B cell (primary cell): ENCODE data around the gene POLDIP3.
"Not testable (repeated sequence)": the region's sequence is repeated elsewhere in the genome, so short reads cannot be mapped to it uniquely, and the experiment has no call there.

ENCODE experiments used
- EZH2 ChIP-seq: IDR thresholded peaks from 2 replicates; pipeline ENCODE4 v1.6.1; 2012; ENCODE audit warnings: borderline replicate concordance, low read depth, mild to moderate bottlenecking, moderate library complexity, low read length; ENCODE audit not compliant: insufficient read depth, poor library complexity, severe bottlenecking
- TF ChIP-seq, protein P1 (sequence below): fragments of 200-600 bp; IDR thresholded peaks from one replicate; pipeline ENCODE4 v1.8.0; 2022; ENCODE audit warnings: antibody characterized with exemption, mild to moderate bottlenecking

- TF ChIP-seq, protein P1, sequence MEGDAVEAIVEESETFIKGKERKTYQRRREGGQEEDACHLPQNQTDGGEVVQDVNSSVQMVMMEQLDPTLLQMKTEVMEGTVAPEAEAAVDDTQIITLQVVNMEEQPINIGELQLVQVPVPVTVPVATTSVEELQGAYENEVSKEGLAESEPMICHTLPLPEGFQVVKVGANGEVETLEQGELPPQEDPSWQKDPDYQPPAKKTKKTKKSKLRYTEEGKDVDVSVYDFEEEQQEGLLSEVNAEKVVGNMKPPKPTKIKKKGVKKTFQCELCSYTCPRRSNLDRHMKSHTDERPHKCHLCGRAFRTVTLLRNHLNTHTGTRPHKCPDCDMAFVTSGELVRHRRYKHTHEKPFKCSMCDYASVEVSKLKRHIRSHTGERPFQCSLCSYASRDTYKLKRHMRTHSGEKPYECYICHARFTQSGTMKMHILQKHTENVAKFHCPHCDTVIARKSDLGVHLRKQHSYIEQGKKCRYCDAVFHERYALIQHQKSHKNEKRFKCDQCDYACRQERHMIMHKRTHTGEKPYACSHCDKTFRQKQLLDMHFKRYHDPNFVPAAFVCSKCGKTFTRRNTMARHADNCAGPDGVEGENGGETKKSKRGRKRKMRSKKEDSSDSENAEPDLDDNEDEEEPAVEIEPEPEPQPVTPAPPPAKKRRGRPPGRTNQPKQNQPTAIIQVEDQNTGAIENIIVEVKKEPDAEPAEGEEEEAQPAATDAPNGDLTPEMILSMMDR: not testable (repeated sequence)
- not testable (repeated sequence) for TF ChIP-seq EZH2
These were observed 46.7 kb downstream of the POLDIP3 start for GRCh38 chr22:42567950-42568349.
